GM12873 (cell line): ENCODE measurements around the gene UBQLN4.
A peak's percentile ranks its signal among the peaks of the same experiment; 100 is the strongest.

Experiments
- CTCF ChIP-seq: IDR thresholded peaks from 2 replicates; pipeline ENCODE4 v1.5.1; 2012; ENCODE audit warnings: low read depth, mild to moderate bottlenecking, moderate library complexity, low read length, control low read depth; ENCODE audit not compliant: insufficient read depth; ENCODE audit errors: missing control alignments

Gene UBQLN4

GRCh38 chr1:155993595-155993994 is 60.0 kb downstream of the UBQLN4 start:
- no peak for TF ChIP-seq CTCF

GRCh38 chr1:155990005-155990739 is 63.4 kb downstream of the UBQLN4 start:
- no peak for TF ChIP-seq CTCF

- TF ChIP-seq CTCF: peak; percentile 100
Measured at GRCh38 chr1:155989242-155990004, 64.2 kb downstream of the UBQLN4 start.
